ENCODE results near the gene ASB1.

DNA sequence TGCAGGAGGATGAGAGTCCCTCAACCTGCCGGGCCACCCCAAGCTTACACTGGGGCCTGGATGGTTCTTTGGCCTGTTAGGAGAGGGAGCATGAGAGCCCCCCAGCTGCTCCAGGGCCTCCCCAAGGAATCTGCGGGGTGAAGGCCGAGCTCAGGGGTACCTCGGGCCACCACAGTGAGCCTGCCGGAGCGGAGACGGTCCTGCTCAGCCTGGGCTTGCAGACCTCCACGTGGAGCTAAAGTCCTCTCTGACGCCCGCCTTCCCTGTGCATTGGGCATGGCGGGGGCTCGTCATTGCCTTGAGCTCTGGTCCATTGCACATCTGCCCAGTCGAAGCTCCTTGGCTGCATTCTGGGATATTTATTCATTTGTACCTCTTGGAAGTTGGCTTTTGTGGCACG is 62.7 kb downstream of the ASB1 start:
- TF ChIP-seq ZNF274 (IDR thresholded peaks at IDR 0.05; ENCODE audit: low read depth, low read length): no peak
- no peak for TF ChIP-seq YY1 (IDR thresholded peaks at IDR 0.05; ENCODE audit: insufficient read depth, insufficient read length)

Measured in NT2/D1 (cell line).